H9 (cell line): ENCODE data around the gene CALN1. TPM values are rescaled to one million over a fixed set of nuclear protein-coding genes. Genes with fewer than 3 reads are reported as not detected.

ENCODE experiments used
- DNase-seq: peaks from one replicate; pipeline ENCODE4 v3.0.0-alpha.2; 2017
- H2AFZ ChIP-seq: one replicate; pipeline ENCODE4 v1.6.1; 2013; ENCODE audit warnings: mild to moderate bottlenecking, low read length, control low read depth, moderate library complexity
- H2AK5ac ChIP-seq: 2 replicates; pipeline ENCODE4 v1.6.1; 2013; ENCODE audit warnings: low read length, control low read depth, mixed read lengths; ENCODE audit not compliant: insufficient read length
- H2BK120ac ChIP-seq: one replicate; pipeline ENCODE4 v1.6.1; 2013; ENCODE audit warnings: low read depth, mild to moderate bottlenecking, low read length, control low read depth, inconsistent platforms; ENCODE audit not compliant: poor library complexity, severe bottlenecking
- H2BK12ac ChIP-seq: 2 replicates; pipeline ENCODE4 v1.6.1; 2013; ENCODE audit warnings: low read length, control low read depth, mixed read lengths, low read depth; ENCODE audit not compliant: insufficient read length
- H2BK15ac ChIP-seq: 2 replicates; pipeline ENCODE4 v1.6.1; 2013; ENCODE audit warnings: low read depth, low read length, control low read depth
- H2BK20ac ChIP-seq: one replicate; pipeline ENCODE4 v1.6.1; 2013; ENCODE audit warnings: low read depth, mild to moderate bottlenecking, low read length, control low read depth, inconsistent platforms; ENCODE audit not compliant: poor library complexity, severe bottlenecking
- H2BK5ac ChIP-seq: 2 replicates; pipeline ENCODE4 v1.6.1; 2013; ENCODE audit warnings: low read length, control low read depth, mixed read lengths; ENCODE audit not compliant: insufficient read length
- H3K14ac ChIP-seq: 2 replicates; pipeline ENCODE4 v1.6.1; 2013; ENCODE audit warnings: low read length, control low read depth; ENCODE audit not compliant: insufficient read depth
- H3K18ac ChIP-seq: 2 replicates; pipeline ENCODE4 v1.6.1; 2013; ENCODE audit warnings: low read depth, mild to moderate bottlenecking, mixed read lengths, low read length, control low read depth; ENCODE audit not compliant: insufficient read length
- H3K23ac ChIP-seq: 2 replicates; pipeline ENCODE4 v1.6.1; 2013; ENCODE audit warnings: low read length, control low read depth, mixed read lengths, low read depth; ENCODE audit not compliant: insufficient read length
- H3K23me2 ChIP-seq: 2 replicates; pipeline ENCODE4 v1.6.1; 2013; ENCODE audit warnings: low read depth, mild to moderate bottlenecking, mixed read lengths, low read length, control low read depth; ENCODE audit not compliant: insufficient read length, poor library complexity, severe bottlenecking
- H3K27ac ChIP-seq: 2 replicates; pipeline ENCODE4 v1.5.1; 2013; ENCODE audit warnings: low read length, control low read depth, mixed read lengths, low read depth; ENCODE audit not compliant: insufficient read length
- H3K27me3 ChIP-seq: 2 replicates; pipeline ENCODE4 v1.6.1; 2013; ENCODE audit warnings: low read length, control low read depth, inconsistent platforms; ENCODE audit not compliant: insufficient read depth
- H3K4ac ChIP-seq: 2 replicates; pipeline ENCODE4 v1.6.1; 2013; ENCODE audit warnings: low read depth, mild to moderate bottlenecking, control low read depth, inconsistent platforms, low read length, moderate library complexity
- H3K4me1 ChIP-seq: 2 replicates; pipeline ENCODE4 v1.6.1; 2013; ENCODE audit warnings: low read length, control low read depth, inconsistent platforms; ENCODE audit not compliant: insufficient read depth
- H3K4me2 ChIP-seq: 2 replicates; pipeline ENCODE4 v1.6.1; 2013; ENCODE audit warnings: low read length, control low read depth, mixed read lengths; ENCODE audit not compliant: insufficient read length, insufficient read depth
- H3K56ac ChIP-seq: 2 replicates; pipeline ENCODE4 v1.6.1; 2013; ENCODE audit warnings: low read depth, mild to moderate bottlenecking, mixed read lengths, low read length, control low read depth; ENCODE audit not compliant: insufficient read length
- H3K79me1 ChIP-seq: 2 replicates; pipeline ENCODE4 v1.6.1; 2013; ENCODE audit warnings: low read depth, mild to moderate bottlenecking, moderate library complexity, low read length, control low read depth, inconsistent platforms; ENCODE audit not compliant: insufficient read depth, poor library complexity, severe bottlenecking
- H3K79me2 ChIP-seq: 2 replicates; pipeline ENCODE4 v1.6.1; 2013; ENCODE audit warnings: low read length, control low read depth, inconsistent platforms; ENCODE audit not compliant: insufficient read depth
- H3K9ac ChIP-seq: 2 replicates; pipeline ENCODE4 v1.6.1; 2013; ENCODE audit warnings: low read length, control low read depth, mixed read lengths; ENCODE audit not compliant: insufficient read length; ENCODE audit errors: extremely low read depth
- H3K9me3 ChIP-seq: one replicate; pipeline ENCODE4 v1.6.1; 2013; ENCODE audit warnings: low read depth, low read length, inconsistent platforms; ENCODE audit not compliant: control insufficient read depth
- H3T11ph ChIP-seq: one replicate; pipeline ENCODE4 v1.6.1; 2013; ENCODE audit warnings: mild to moderate bottlenecking, low read length, control low read depth, inconsistent platforms
- H4K20me1 ChIP-seq: one replicate; pipeline ENCODE4 v1.6.1; 2013; ENCODE audit not compliant: control insufficient read depth, insufficient read length, insufficient read depth
- H4K5ac ChIP-seq: 2 replicates; pipeline ENCODE4 v1.6.1; 2013; ENCODE audit warnings: low read depth, mild to moderate bottlenecking, mixed read lengths, low read length, control low read depth; ENCODE audit not compliant: insufficient read length
- H4K8ac ChIP-seq: replicated peaks from 2 replicates; pipeline ENCODE4 v1.6.1; 2013; ENCODE audit warnings: low read length, control low read depth, mixed read lengths, low read depth; ENCODE audit not compliant: insufficient read length
- H4K91ac ChIP-seq: 2 replicates; pipeline ENCODE4 v1.6.1; 2013; ENCODE audit warnings: low read depth, mild to moderate bottlenecking, moderate library complexity, mixed read lengths, low read length, control low read depth; ENCODE audit not compliant: insufficient read length
- H3K27ac Mint-ChIP-seq, 3 experiments: 2 replicates in 2 of 3; 3 replicates in 1 of 3; pipeline ENCODE4 v1.8.0; 2020 to 2021; ENCODE audit warnings: mixed read lengths in 3 of 3, mild to moderate bottlenecking in 1 of 3, moderate library complexity in 1 of 3
- H3K27me3 Mint-ChIP-seq: 2 replicates; pipeline ENCODE4 v1.8.0; 2021; ENCODE audit warnings: low read depth, mild to moderate bottlenecking, moderate library complexity, mixed read lengths
- H3K36me3 Mint-ChIP-seq, 3 experiments: 2 replicates in 2 of 3; 3 replicates in 1 of 3; pipeline ENCODE4 v1.8.0; 2020 to 2021; ENCODE audit warnings: low read depth in 3 of 3, mixed read lengths in 3 of 3; ENCODE audit not compliant: insufficient read depth in 1 of 3
- H3K4me1 Mint-ChIP-seq, 2 experiments: 2 replicates each; pipeline ENCODE4 v1.8.0; 2020; ENCODE audit warnings: mixed read lengths in 2 of 2
- H3K4me3 Mint-ChIP-seq, 2 experiments: 2 replicates in 1 of 2; 3 replicates in 1 of 2; pipeline ENCODE4 v1.8.0; 2020 to 2021; ENCODE audit warnings: mild to moderate bottlenecking in 2 of 2, mixed read lengths in 2 of 2, moderate library complexity in 1 of 2
- H3K9me3 Mint-ChIP-seq, 2 experiments: 2 replicates in 1 of 2; 3 replicates in 1 of 2; pipeline ENCODE4 v1.8.0; 2020; ENCODE audit warnings: mild to moderate bottlenecking in 2 of 2, mixed read lengths in 2 of 2, moderate library complexity in 1 of 2
- WGBS: extraction: QIAGEN DNeasy Blood & Tissue Kit; methylation state at CpG from one replicate; pipeline ENCODE4 v1.1.7; 2013; ENCODE audit warnings: missing lambda C conversion rate, low lambda C conversion rate, mixed read lengths; ENCODE audit not compliant: insufficient read length; ENCODE audit errors: extremely low coverage; 5-methylcytosine and 5-hydroxymethylcytosine counted together
- total RNA-seq: library from RNA; stranded (reverse); gene quantifications from 2 replicates; pipeline ENCODE4 v1.2.1, GENCODE V29; 2021
- TF ChIP-seq, protein P1 (sequence below): fragments of 200-600 bp; sonication (generic); conservative IDR thresholded peaks from 3 replicates; pipeline ENCODE4 v1.8.0; 2021; ENCODE audit warnings: antibody characterized with exemption, mild to moderate bottlenecking

The CALN1 gene
- total RNA-seq, 1 experiment from 2014 or later, result 2.8 TPM

DNA sequence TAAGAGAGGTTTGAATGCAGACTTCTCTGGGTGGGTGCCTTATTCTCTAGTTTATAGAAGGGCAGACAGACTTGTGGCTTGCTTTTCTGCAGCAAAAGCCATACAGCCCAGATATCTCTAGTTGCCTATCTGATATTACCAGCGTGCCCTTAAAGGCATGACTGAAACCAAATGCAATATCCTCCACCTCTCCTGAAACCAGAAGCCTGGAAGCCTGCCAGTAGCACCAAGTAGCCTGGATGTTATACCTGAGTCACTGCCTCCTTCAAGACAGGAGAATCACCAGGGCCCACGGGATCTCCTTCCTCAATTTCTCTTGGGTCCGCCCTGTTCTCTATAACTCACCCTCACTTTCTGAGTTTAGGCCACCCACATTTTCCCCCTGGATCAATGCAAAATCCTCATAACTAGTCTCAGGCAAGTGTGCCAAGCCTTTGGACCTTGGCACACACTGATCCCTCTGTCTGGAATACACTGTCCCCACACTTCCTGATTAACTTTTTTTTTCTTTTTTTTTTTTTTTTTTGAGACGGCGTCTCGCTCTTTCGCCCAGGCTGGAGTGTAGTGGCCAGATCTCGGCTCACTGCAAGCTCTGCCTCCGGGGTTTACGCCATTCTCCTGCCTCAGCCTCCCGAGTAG lies 641.8 kb downstream of the CALN1 start:
- no peaks in the 10 kb centered on the region for H3K9me3 ChIP-seq
- no peak overlapping the region for H3K18ac ChIP-seq
- H3K4me2 ChIP-seq, result no peak overlapping the region
- no peaks in the 10 kb centered on the region for H3K79me2 ChIP-seq
- no peak overlapping the region for H2BK20ac ChIP-seq
- no peak for DNase-seq
- TF ChIP-seq, protein P1, sequence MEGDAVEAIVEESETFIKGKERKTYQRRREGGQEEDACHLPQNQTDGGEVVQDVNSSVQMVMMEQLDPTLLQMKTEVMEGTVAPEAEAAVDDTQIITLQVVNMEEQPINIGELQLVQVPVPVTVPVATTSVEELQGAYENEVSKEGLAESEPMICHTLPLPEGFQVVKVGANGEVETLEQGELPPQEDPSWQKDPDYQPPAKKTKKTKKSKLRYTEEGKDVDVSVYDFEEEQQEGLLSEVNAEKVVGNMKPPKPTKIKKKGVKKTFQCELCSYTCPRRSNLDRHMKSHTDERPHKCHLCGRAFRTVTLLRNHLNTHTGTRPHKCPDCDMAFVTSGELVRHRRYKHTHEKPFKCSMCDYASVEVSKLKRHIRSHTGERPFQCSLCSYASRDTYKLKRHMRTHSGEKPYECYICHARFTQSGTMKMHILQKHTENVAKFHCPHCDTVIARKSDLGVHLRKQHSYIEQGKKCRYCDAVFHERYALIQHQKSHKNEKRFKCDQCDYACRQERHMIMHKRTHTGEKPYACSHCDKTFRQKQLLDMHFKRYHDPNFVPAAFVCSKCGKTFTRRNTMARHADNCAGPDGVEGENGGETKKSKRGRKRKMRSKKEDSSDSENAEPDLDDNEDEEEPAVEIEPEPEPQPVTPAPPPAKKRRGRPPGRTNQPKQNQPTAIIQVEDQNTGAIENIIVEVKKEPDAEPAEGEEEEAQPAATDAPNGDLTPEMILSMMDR, result no peak
- no peaks in the 10 kb centered on the region for H3K79me1 ChIP-seq
- H3T11ph ChIP-seq, result no peak overlapping the region
- H3K27me3 ChIP-seq, result no peaks in the 10 kb centered on the region
- H3K4me3 Mint-ChIP-seq, result no peak overlapping the region
- no peak overlapping the region for H3K4ac ChIP-seq
- no peaks in the 10 kb centered on the region for H3K4me1 Mint-ChIP-seq
- H3K36me3 Mint-ChIP-seq, result peaks cover 0 to 4% (median 0%) of the 10 kb centered on the region in 3 experiments; a peak in 1 of 7 replicates
- no peak overlapping the region for H3K56ac ChIP-seq
- H2AFZ ChIP-seq, result no peak overlapping the region
- peaks cover 19% of the 10 kb centered on the region for H3K27me3 Mint-ChIP-seq
- H3K9ac ChIP-seq, result no peak overlapping the region
- WGBS, result no CpG with 5 or more reads among the region's 11 CpGs
- no peak overlapping the region for H4K91ac ChIP-seq
- no peaks in the 10 kb centered on the region for H3K23me2 ChIP-seq
- no peak overlapping the region for H2BK15ac ChIP-seq
- no peak overlapping the region for H2BK5ac ChIP-seq
- H2BK12ac ChIP-seq, result no peak overlapping the region
- no peak overlapping the region for H3K27ac ChIP-seq
- no peak overlapping the region for H3K14ac ChIP-seq
- no peaks in the 10 kb centered on the region for H4K20me1 ChIP-seq
- H3K27ac Mint-ChIP-seq, result no peak overlapping the region
- H3K4me1 ChIP-seq, result no peaks in the 10 kb centered on the region
- H2BK120ac ChIP-seq, result no peak overlapping the region
- H4K8ac ChIP-seq, result no peak overlapping the region
- H3K9me3 Mint-ChIP-seq, result peaks cover 0 to 3% of the 10 kb centered on the region in 2 experiments; a peak in 1 of 5 replicates
- no peak overlapping the region for H2AK5ac ChIP-seq
- H4K5ac ChIP-seq, result no peak overlapping the region
- H3K23ac ChIP-seq, result no peak overlapping the region
